Measurements from ENCODE around the gene SPATC1L. TPM values are rescaled to one million over a fixed set of nuclear protein-coding genes. Genes with fewer than 3 reads are reported as not detected.

SPATC1L gene
- total RNA-seq, 1 experiment from 2014 or later = 8.7 TPM

DNA sequence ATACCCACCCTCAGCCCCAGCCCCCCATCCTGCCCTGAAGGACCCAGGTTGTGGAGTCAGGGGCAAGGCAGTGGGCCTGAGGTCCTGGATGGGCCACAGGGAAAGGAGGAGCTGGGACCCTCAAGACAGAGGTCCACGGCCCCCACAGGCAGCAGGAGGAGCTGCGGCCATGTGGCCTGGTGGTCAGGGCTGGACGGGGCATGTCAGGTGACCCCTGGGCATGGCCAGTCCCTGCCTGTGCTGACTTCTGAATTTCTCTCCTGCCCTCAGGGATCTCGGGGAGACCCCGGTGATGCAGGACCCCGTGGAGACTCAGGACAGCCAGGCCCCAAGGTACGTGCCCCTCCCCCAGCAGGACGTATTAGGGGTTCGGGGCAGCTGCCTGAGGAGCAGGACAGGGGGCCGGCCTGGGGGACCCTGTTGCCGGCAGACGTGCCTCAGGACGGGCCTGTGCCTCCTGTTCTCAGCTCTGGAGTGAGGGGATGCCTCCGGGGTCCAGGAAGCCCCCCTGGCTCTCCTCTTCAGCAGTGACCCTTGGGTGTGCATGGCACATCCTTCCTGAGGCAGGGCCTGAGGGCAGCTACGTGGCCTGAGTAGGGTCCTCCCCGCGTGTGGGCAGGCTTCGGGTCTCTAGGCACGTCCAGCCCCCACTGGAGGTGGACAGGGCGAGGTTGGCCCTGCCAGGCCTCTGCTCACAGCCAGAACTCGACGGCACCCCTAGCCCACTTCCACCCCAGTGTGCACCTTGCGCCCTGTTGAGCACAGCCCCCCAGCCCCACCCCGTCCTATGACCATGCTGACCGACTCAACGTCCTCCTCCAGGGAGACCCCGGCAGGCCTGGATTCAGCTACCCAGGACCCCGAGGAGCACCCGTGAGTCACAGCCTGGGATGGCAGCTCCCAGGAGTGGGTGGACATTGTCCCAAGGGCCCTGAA lies 62.7 kb downstream of the SPATC1L start:
- no peak for DNase-seq (ENCODE audit: low read depth)

- no peak for DNase-seq (ENCODE audit: low read depth)
Measured at GRCh38 chr21:46120301-46121285, 63.7 kb downstream of the SPATC1L start.

GRCh38 chr21:46119637-46120271 lies 64.5 kb downstream of the SPATC1L start:
- no peak for DNase-seq (ENCODE audit: low read depth)

DNA sequence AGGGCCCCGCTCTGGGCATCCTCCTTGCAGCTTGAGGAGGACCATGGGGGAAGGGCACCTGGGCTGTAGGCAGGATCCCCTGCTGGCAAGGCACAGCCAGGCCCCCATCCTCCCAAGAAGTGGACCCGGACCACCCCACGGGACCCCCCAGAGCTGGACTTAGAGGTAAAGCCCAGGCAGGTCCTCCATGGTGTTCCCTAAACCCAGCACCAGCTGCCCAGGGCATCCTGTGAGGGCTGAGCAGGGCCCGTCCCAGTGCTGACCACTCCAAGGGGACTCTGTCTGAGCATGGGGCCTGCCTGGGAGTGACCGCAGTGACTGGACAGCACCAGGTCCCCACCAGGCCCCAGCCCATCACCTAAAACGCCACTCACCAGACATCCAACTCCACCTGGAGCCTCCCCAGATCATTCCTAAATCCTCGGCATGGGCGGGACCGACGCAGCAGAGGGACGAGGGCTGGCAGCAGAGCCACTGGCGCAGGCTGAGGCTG lies 65.1 kb downstream of the SPATC1L start:
- DNase-seq (ENCODE audit: low read depth) = no peak

DNA sequence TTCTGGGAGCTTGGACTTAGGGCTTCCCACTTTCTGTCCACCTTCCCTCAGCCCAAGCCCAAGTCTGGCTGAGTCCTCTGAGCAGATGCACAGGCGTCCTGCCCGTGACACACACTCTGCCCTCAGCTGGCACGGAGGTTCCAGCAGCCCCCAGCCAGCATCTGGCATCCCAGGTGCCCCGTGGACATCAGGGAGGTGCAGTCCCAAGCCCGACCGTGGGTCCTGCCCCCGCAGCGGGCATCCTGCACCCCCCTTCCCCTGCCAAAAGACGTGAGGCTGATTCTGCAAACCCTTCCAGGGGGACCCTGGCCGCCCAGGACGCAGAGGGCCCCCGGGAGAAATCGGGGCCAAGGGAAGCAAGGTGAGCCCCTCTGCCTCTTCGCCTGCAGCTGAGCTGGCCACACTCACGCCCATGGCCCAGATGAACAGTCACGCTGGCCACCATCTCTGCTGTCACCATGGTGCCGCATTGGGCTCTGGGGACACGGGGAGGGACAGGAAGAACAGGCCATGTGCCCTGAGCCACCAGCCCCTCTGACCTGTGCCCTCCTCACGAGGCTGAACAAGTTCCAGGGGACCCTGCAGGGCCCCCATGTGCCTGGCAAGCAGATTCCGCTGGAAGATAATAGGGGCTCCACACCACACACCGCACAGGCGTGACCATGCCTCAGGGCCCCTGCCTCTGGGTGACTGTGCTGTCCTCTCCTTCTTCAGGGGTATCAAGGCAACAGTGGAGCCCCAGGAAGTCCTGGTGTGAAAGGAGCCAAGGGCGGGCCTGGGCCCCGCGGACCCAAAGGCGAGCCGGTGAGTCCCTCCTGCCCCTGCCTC lies 65.7 kb downstream of the SPATC1L start:
- no peak for DNase-seq (ENCODE audit: low read depth)

DNA sequence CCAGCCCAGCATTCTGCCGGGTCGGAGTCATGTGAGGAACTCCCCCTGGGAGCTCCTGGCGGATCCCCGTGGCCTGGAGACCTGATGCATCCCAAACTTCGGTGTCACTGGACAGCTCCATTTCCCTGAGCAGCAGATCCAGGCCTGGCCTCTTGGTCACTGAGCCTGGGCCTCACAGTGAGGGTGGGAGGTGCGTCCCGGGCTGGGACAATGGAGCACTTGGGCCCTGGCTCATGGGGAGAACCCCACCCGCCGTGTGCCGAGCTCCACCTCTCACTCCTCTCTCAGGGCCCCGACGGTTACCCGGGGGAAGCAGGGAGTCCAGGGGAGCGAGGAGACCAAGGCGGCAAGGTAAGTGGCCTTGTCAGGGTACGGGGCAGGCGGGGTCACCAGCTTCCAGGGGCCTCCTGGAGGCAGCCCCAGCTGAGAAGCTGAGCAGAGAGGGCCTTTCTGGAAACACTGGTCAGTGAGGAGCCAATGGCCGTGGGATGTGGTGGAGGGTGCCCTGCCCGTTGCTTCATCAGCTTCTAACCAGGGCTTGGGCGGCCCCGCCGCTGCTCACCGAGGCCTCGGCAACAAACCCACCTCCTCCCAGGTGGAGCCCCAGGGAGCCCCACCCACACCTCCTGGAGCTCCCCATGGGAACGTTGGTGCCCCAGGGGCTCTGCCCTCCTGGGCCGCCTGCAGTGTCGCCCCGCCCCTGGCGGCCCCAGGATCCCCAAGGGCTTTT lies 66.5 kb downstream of the SPATC1L start:
- no peak for DNase-seq (ENCODE audit: low read depth)

DNA sequence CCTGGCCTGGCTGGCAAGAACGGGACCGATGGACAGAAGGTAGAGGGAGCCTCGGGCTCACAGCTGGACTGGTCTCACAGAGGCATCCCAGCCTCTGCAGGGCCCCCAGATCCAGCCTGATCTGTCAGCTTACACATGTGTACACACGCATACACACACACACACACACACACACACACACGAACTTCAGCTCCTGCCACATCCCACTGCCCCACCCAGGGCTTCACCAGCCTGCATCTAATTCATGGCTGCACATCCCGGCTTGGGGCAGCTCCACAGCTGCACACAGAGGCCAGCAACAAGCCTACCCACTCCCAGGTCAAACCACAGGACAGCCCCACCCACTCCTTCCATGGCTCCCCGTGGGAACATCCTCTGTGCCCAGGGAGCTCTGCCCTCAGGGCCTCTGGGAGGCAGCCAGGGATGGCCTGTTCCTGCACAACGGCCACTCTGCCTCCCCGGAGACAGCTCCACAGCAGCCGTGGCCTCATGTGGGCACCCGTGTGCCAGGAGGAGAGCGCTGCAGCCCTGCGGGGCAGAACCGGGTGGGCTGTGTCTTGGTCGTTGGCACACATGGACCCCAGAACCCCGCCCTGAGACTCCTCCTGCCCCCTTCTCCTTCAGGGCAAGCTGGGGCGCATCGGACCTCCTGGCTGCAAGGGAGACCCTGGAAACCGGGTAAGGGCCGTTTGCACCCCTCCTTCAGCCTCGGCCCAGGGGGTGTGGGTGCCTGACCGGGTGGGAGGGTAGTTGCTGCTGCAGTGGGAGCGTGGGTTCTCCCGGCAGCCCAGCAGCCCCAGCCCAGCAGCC lies 67.3 kb downstream of the SPATC1L start:
- no peak for DNase-seq (ENCODE audit: low read depth)

DNA sequence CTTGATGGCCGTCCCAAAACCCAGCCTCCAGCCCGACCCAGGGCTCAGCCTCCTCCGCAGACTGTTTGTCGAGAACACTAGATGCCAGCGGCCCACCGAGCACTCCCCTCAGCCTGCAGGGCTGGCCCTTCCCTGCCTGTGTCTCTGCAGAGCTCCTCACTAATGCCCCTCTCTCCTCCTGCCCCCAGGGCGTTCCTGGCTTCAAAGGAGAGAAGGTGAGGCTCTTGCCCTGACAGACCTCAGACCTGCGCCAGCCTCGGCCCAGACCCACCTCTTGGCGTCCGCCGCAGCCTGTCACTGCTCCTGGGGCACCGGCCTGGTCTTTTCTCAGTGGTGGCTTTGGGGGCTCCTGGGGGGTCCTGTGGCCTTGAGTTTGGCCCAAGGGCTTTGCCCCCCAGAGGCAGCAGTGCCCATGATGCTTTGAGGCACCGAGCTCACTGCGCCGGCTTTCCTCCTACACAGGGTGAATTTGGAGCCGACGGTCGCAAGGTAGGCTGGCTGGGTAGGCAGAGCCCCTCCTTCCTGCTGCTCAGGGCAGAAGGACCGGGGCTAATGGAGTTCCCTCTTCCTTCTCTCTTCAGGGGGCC lies 68.0 kb downstream of the SPATC1L start:
- no peak for DNase-seq (ENCODE audit: low read depth)

DNA sequence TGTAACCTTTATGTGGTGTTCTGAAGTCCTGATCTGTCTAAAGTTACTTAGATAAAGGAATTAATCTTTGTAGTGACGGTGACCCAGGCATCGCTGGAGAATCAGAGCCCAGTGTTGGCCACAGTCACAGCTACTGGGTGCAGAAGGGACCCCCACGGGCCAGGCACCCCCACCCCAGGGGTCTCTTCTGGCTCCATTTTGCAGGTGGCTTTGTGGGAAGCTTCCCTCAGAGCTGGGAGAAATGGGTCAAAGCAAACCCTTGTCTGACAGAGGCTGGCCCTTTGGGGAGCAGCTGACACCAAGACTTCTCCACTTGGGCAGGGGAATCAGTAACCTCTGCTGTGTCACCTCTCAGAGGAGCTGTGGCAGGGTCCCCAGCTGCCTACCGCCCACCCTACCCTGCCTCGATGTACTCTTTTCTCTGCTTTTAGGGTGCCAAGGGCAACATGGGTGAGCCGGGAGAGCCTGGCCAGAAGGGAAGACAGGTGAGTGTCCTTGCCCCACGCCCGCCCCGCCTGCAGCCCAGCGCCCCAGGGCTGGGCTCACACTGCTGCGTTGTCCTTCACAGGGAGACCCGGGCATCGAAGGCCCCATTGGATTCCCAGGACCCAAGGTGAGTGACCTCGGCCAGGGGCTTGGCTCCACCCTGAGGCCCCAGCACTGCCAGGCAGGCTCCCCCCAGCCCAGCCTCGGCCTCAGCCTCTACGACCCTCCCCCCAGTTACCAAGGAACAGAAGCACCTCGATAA lies 68.6 kb downstream of the SPATC1L start:
- no peak for DNase-seq (ENCODE audit: low read depth)

GRCh38 chr21:46114963-46115362 lies 69.3 kb downstream of the SPATC1L start:
- no peak for DNase-seq (ENCODE audit: low read depth)

DNA sequence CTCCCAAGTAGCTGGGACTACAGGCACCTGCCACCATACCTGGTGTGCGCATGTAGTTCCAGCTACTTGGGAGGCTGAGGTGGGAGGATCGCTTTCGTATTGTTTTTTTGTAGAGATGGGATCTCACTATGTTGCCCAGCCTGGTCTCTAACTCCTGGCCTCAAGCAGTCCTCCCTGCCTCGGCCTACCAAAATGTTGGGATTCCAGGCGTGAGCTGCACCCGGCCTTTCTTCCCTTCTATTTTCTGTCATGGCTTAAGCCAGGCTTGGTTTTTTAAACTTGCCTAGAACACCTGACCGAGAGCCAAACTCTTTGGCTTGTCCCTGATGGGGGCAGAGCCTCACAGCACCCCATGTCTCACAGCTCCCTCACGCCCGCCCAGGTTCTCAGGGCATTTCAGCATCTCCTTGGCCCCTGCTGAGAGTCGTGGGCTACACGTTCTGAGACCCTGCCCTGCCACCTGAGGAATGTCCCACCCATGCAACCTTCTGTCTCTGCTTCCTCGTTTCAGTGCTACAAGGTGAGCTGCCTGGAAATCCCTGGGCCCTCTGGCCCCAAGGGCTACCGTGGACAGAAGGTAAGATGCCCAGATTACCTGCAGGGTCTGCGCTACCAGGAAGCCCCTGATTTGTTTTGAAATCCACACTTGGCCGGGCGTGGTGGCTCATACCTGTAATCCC lies 70.6 kb downstream of the SPATC1L start:
- no peak for DNase-seq (ENCODE audit: low read depth)

DNA sequence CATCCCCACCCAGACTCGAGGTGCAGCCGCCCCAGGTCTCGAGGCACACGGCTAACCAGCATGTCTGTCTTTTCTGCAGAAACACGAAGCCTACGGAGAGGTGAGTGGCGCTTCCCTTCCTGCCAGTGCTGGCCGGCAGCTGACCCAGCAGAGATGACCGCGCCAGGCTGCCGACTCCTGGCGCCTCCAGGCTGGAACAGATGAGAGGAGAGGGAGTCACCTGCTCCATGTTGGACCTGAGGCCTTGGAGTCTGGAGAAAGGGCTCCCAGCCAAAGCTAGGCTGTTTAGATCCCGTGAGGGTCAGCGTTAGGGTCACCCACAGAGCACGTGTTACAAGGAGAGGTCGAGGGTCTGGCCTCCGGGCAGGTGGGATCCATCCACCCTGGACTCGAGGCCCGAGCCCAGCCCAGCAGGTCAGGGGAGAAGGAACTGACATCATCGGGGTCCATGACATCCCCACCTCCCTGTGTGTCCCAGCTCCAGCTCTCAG lies 71.5 kb downstream of the SPATC1L start:
- no peak for DNase-seq (ENCODE audit: low read depth)

GRCh38 chr21:46111857-46112724 lies 72.2 kb downstream of the SPATC1L start:
- peak; percentile 7 for DNase-seq (ENCODE audit: low read depth)

- DNase-seq (ENCODE audit: low read depth) = no peak
Measured at GRCh38 chr21:46111193-46111571, 73.1 kb downstream of the SPATC1L start.
